GM19099 (cell line): ENCODE results near the gene VPS45.

Experiments
- POLR2A ChIP-seq: IDR thresholded peaks from 3 replicates; pipeline ENCODE4 v1.6.1; 2011; ENCODE audit warnings: low read depth; ENCODE audit not compliant: insufficient read length; ENCODE audit errors: extremely low read depth

Gene VPS45

GRCh38 chr1:150102986-150103385 is 35.4 kb downstream of the VPS45 start:
- no peak for TF ChIP-seq POLR2A

- TF ChIP-seq POLR2A: no peak
Measured at GRCh38 chr1:150106341-150106740, 38.8 kb downstream of the VPS45 start.

GRCh38 chr1:150109586-150109985 is 42.0 kb downstream of the VPS45 start:
- no peak for TF ChIP-seq POLR2A

GRCh38 chr1:150110116-150110515 is 42.5 kb downstream of the VPS45 start:
- TF ChIP-seq POLR2A: no peak

GRCh38 chr1:150111670-150112069 is 44.1 kb downstream of the VPS45 start:
- TF ChIP-seq POLR2A: no peak

GRCh38 chr1:150115121-150115520 is 47.5 kb downstream of the VPS45 start:
- no peak for TF ChIP-seq POLR2A

GRCh38 chr1:150118716-150119115 is 51.1 kb downstream of the VPS45 start:
- TF ChIP-seq POLR2A: no peak

- TF ChIP-seq POLR2A: no peak
Measured at GRCh38 chr1:150121236-150121862, 53.8 kb downstream of the VPS45 start.

- TF ChIP-seq POLR2A: no peak
Measured at GRCh38 chr1:150126811-150127210, 59.2 kb downstream of the VPS45 start.

GRCh38 chr1:150127464-150127863 is 59.9 kb downstream of the VPS45 start:
- no peak for TF ChIP-seq POLR2A

- no peak for TF ChIP-seq POLR2A
Measured at GRCh38 chr1:150127868-150128267, 60.3 kb downstream of the VPS45 start.

- no peak for TF ChIP-seq POLR2A
Measured at GRCh38 chr1:150132372-150132771, 64.8 kb downstream of the VPS45 start.

GRCh38 chr1:150134537-150134936 is 67.0 kb downstream of the VPS45 start:
- TF ChIP-seq POLR2A: no peak

GRCh38 chr1:150138044-150138443 is 70.5 kb downstream of the VPS45 start:
- TF ChIP-seq POLR2A: no peak

- no peak for TF ChIP-seq POLR2A
Measured at GRCh38 chr1:150141452-150141851, 73.9 kb downstream of the VPS45 start.

GRCh38 chr1:150142083-150142482 is 74.5 kb downstream of the VPS45 start:
- no peak for TF ChIP-seq POLR2A

- no peak for TF ChIP-seq POLR2A
Measured at GRCh38 chr1:150144606-150145005, 77.0 kb downstream of the VPS45 start.
